ENCODE measurements around the gene RYR2.

The RYR2 gene

DNA sequence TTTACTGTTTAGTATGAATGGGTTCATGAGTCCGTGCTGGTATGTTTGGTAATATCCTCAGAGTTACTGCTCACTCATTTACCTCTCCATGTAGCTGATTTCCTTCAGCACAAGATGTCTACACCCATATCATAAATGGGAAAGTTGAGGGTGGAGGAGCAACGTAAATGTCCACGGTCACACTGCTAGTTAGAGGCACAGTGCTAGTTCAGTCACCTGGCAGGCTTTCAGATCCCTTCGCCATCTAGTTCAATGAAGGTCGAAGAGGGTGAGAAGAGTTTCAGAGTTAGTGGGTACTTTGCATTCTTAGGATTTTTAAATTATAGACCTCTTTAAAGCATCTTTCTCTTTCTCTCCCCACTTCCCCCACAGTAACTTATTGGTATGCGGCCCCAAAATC, 630.0 kb downstream of the RYR2 start:
- no peak for DNase-seq
- no peaks in the 10 kb centered on the region for H3K27me3 Mint-ChIP-seq (ENCODE audit: low read depth, poor library complexity)
- TF ChIP-seq, protein P1, sequence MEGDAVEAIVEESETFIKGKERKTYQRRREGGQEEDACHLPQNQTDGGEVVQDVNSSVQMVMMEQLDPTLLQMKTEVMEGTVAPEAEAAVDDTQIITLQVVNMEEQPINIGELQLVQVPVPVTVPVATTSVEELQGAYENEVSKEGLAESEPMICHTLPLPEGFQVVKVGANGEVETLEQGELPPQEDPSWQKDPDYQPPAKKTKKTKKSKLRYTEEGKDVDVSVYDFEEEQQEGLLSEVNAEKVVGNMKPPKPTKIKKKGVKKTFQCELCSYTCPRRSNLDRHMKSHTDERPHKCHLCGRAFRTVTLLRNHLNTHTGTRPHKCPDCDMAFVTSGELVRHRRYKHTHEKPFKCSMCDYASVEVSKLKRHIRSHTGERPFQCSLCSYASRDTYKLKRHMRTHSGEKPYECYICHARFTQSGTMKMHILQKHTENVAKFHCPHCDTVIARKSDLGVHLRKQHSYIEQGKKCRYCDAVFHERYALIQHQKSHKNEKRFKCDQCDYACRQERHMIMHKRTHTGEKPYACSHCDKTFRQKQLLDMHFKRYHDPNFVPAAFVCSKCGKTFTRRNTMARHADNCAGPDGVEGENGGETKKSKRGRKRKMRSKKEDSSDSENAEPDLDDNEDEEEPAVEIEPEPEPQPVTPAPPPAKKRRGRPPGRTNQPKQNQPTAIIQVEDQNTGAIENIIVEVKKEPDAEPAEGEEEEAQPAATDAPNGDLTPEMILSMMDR (IDR thresholded peaks at IDR 0.05) = no peak
- peaks cover 12% of the 10 kb centered on the region for H3K9me3 Mint-ChIP-seq
- no peak overlapping the region for H3K4me3 Mint-ChIP-seq
- no peaks in the 10 kb centered on the region for H3K36me3 Mint-ChIP-seq (ENCODE audit: low read depth)
- no peak overlapping the region for H3K27ac Mint-ChIP-seq
- H3K4me1 Mint-ChIP-seq = peaks cover 11% of the 10 kb centered on the region

DNA sequence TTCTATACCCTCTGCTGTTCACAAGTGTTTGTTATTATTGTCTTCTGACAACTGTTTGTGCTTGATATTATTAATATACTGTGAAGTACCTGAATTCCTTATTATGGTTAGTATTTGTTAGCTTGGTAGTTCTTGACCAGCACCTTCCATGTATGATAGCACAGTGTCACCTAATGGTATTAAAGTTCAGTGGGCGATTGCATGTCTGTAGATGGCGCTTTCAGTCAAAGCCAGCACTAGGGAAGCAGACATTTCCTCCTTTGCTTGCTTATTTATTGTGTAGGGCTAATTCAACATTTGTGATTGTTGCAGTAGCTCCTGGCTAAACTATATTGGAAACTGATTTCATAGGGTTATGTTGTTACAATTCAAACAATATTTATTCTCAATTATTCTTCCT, 630.8 kb downstream of the RYR2 start:
- peaks cover 12% of the 10 kb centered on the region for H3K9me3 Mint-ChIP-seq
- H3K4me1 Mint-ChIP-seq = peaks cover 11% of the 10 kb centered on the region
- H3K4me3 Mint-ChIP-seq = no peak overlapping the region
- TF ChIP-seq, protein P1 (IDR thresholded peaks at IDR 0.05) = no peak
- no peaks in the 10 kb centered on the region for H3K36me3 Mint-ChIP-seq (ENCODE audit: low read depth)
- no peaks in the 10 kb centered on the region for H3K27me3 Mint-ChIP-seq (ENCODE audit: low read depth, poor library complexity)
- DNase-seq = no peak
- no peak overlapping the region for H3K27ac Mint-ChIP-seq

DNA sequence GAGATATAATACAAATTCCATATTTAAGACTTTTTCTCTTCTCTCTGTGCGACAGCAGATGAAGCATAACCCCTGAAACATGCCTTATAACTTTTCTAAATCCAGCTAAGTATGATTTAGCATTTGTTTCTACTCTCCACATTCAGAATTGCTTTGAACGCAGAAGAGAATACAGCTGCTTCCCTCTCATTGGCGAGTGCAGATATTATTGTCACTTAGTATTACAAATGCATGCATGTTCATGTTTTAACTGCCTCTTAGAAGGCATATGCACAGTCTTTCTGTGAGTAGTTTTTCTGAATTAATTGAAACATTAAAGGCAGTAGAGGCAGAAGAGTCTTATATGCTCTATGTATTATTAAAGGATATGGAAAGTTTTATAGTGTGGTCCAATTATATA, 631.6 kb downstream of the RYR2 start:
- DNase-seq = no peak
- Mint-ChIP-seq H3K4me1 (peaks cover 11% of the 10 kb centered on the region), H3K27me3 (ENCODE audit: low read depth, poor library complexity) (no peaks in the 10 kb centered on the region), H3K9me3 (peaks cover 9% of the 10 kb centered on the region), H3K36me3 (ENCODE audit: low read depth) (no peaks in the 10 kb centered on the region), H3K4me3 (no peak overlapping the region), H3K27ac (no peak overlapping the region)
- TF ChIP-seq, protein P1 (IDR thresholded peaks at IDR 0.05) = no peak

DNA sequence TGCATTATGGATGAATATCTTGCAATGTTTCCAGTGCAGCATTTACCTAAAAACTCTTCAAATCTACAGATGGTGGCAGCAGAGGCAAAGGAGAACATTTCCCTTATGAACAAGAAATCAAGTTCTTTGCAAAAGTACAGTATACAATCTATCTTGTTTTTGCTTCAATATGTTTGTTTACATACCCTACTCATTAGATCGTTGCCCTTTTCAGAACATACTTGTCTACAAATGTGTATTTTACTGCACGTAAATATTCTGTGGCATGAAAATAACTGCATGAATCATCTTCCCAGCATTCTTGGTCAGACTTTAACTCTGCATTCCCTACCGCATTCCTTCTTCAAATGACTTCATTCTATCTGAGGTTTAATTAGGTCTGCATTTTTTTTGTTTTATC, 636.0 kb downstream of the RYR2 start:
- Mint-ChIP-seq H3K36me3 (ENCODE audit: low read depth) (no peaks in the 10 kb centered on the region), H3K4me3 (no peak overlapping the region), H3K9me3 (no peaks in the 10 kb centered on the region), H3K27ac (no peak overlapping the region), H3K4me1 (peaks cover 11% of the 10 kb centered on the region), H3K27me3 (ENCODE audit: low read depth, poor library complexity) (no peaks in the 10 kb centered on the region)
- DNase-seq = no peak
- TF ChIP-seq, protein P1 (IDR thresholded peaks at IDR 0.05) = peak; percentile 4

DNA sequence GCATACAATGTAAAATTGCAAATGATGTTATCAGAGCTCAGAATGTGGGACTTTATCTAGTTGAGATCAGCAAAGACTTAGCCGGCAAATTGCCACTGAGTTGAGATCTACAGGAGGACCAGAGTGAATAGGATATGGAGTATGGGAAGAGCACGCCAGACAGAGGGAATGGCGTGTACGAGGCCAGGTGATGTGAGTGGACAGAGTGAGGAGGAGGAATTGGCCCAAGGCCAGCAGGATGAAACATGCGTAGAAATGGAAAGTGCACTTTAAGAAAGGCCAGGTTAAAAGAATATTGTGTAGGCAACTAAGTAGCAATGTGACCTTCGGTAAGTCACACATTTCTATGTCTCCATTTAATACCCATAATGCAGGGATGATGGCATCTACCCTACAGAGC, 637.7 kb downstream of the RYR2 start:
- DNase-seq = no peak
- TF ChIP-seq, protein P1 (IDR thresholded peaks at IDR 0.05) = no peak
- Mint-ChIP-seq H3K9me3 (no peaks in the 10 kb centered on the region), H3K4me1 (peaks cover 11% of the 10 kb centered on the region), H3K36me3 (ENCODE audit: low read depth) (no peaks in the 10 kb centered on the region), H3K27ac (no peak overlapping the region), H3K27me3 (ENCODE audit: low read depth, poor library complexity) (no peaks in the 10 kb centered on the region), H3K4me3 (no peak overlapping the region)

DNA sequence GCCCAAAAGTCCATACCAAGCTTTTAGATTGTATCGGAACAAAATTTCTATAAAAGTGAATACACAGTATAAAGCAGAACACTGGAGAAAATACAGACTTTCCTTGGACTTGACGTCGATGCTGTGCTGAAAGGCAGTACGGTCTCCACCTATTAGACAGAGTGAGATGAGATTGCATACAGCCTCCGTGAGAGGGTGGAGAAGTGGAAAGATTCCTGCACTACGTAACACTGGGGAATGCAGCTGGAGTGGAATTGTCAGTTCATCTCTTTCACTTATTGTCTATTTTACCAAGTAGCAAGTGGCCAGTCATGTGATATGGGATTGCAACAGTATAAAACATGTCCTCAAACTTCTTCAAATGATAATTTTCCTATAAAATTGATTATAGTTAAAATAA, 639.2 kb downstream of the RYR2 start:
- Mint-ChIP-seq H3K27ac (no peak overlapping the region), H3K4me1 (peaks cover under 1% of the 10 kb centered on the region), H3K4me3 (no peak overlapping the region), H3K27me3 (ENCODE audit: low read depth, poor library complexity) (no peaks in the 10 kb centered on the region), H3K36me3 (ENCODE audit: low read depth) (no peaks in the 10 kb centered on the region), H3K9me3 (no peaks in the 10 kb centered on the region)
- DNase-seq = no peak
- TF ChIP-seq, protein P1 (IDR thresholded peaks at IDR 0.05) = no peak

Data from nephron progenitor cell (in vitro differentiated cells).